Upper lobe of left lung (tissue), 6 donors: Measurements from ENCODE around the gene CLDN1. TPM values are rescaled to one million over a fixed set of nuclear protein-coding genes. Genes with fewer than 3 reads are reported as not detected.

Experiments
- ATAC-seq, 2 donors: fragments of 200-7000 bp; cut with Tn5 transposase; one replicate each; pipeline ENCODE4 v1.9.1; 2022; ENCODE audit warnings: mild to moderate bottlenecking in 2 of 2, moderate library complexity in 2 of 2; ENCODE audit not compliant: low FRiP score in 2 of 2
- DNase-seq, 2 donors: peaks; one replicate each; pipeline ENCODE4 v3.0.0-alpha.2; 2019 to 2020
- H3K27ac ChIP-seq, 4 donors: fragments of 200-600 bp; sonication (generic); one replicate each; pipeline ENCODE4 v1.5.1; 2016 to 2019
- H3K27me3 ChIP-seq, 4 donors: fragments of 200-600 bp; sonication (generic); one replicate each; pipeline ENCODE4 v1.5.1; 2017 to 2019
- H3K36me3 ChIP-seq, 4 donors: fragments of 200-600 bp; sonication (generic); one replicate each; pipeline ENCODE4 v1.5.1; 2016 to 2019
- H3K4me1 ChIP-seq, 4 donors: fragments of 200-600 bp; sonication (generic); one replicate each; pipeline ENCODE4 v1.5.1; 2018 to 2019
- H3K4me3 ChIP-seq, 4 donors: fragments of 200-600 bp; sonication (generic); one replicate each; pipeline ENCODE4 v1.5.1; 2017 to 2019; ENCODE audit warnings: mild to moderate bottlenecking in 2 of 4, moderate library complexity in 1 of 4
- H3K9me3 ChIP-seq, 4 donors: fragments of 200-600 bp; sonication (generic); one replicate each; pipeline ENCODE4 v1.5.1; 2018 to 2019
- CTCF ChIP-seq, 6 experiments: fragments of 450-650 bp in 4 of 6; fragments of 200-600 bp in 2 of 6; sonication (generic) in 2 of 6; IDR thresholded peaks; one replicate each; pipeline ENCODE4 v1.5.1; 2016 to 2019; ENCODE audit warnings: antibody characterized with exemption in 6 of 6
- EP300 ChIP-seq, 4 donors: sonication (generic); formaldehyde crosslinking; IDR thresholded peaks; one replicate each; pipeline ENCODE4 v1.5.1; 2017; ENCODE audit warnings: antibody characterized with exemption in 4 of 4, control low read depth in 2 of 4
- POLR2A ChIP-seq, 4 donors: fragments of 450-650 bp; IDR thresholded peaks; one replicate each; pipeline ENCODE4 v1.5.1; 2016 to 2017; ENCODE audit warnings: antibody characterized with exemption in 4 of 4, mild to moderate bottlenecking in 2 of 4
- POLR2AphosphoS5 ChIP-seq, 2 donors: sonication (generic); formaldehyde crosslinking; IDR thresholded peaks; one replicate each; pipeline ENCODE4 v1.5.1; 2017; ENCODE audit warnings: antibody characterized with exemption in 2 of 2
- WGBS, 2 donors: methylation state at CpG; one replicate each; pipeline ENCODE4 v1.1.5; 2017 to 2018; 5-methylcytosine and 5-hydroxymethylcytosine counted together
- total RNA-seq, 6 donors: library from RNA; depleted of rRNA in 4 of 6; stranded (reverse); fragments of >200 nt in 4 of 6; gene quantifications; one replicate each; pipeline versions ENCODE4 v1.1.0 to v1.2.1, GENCODE V29; 2016 to 2021
- donor health status: DM: no; HTN: no; CAD: no; lungs with moderate emphysema.
- donor health status: DM: no; HTN: yes; CAD: no; lungs with severe emphysema.

Gene CLDN1
- total RNA-seq, 6 donors from 2014 or later: 2.7 to 26.8 (median 11.2) TPM

- Histone ChIP-seq H3K27me3 (no peaks in the 10 kb centered on the region), H3K36me3 (no peaks in the 10 kb centered on the region), H3K9me3 (no peaks in the 10 kb centered on the region), H3K27ac (no peak overlapping the region), H3K4me1 (peaks cover 0 to 8% (median 7%) of the 10 kb centered on the region in 4 donors), H3K4me3 (no peak overlapping the region)
- TF ChIP-seq CTCF (IDR thresholded peaks at IDR 0.05): no peak
- no peak for TF ChIP-seq EP300 (IDR thresholded peaks at IDR 0.05)
- no peak for TF ChIP-seq POLR2AphosphoS5 (IDR thresholded peaks at IDR 0.05)
- TF ChIP-seq POLR2A (IDR thresholded peaks at IDR 0.05): no peak
- WGBS, 2 donors: 91 to 92% methylated on average over 5 of the region's 5 CpGs
- no peak for DNase-seq
- ATAC-seq: no peak
These were observed 15.1 kb upstream of the CLDN1 start for GRCh38 chr3:190337301-190337700.

DNA sequence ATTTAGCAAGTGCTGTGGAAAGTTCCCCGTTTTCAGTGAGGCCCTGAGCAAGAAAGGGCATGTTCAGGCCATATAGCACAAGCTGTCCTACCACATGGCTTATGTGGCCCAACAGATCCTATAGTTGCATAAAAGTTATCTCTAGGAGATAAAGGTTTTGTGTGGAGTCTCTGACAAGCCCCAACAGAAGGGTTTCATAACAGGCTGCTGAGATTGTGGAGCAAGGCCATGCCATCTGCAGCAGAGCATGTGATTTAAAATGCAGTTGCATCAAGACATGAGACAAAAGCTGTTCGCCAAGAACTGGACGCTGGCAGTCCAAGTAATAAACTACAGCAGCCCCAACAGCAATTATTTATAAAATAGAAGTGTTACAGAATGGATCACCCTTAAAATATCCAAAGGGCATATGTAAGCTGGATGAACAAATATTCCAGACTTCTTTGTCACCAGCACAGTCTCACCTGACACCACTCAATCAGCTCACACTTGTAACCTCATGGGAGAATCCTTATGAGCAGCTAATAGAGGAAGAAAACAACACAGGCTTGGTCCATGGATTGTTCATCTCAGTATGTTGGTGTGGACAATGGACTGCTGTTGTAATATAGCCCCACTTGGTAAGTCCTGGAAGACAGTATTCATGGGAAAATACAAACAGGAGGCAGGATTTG is 14.4 kb upstream of the CLDN1 start:
- WGBS, 2 donors: 76 to 77% methylated on average over 3 of the region's 3 CpGs
- Histone ChIP-seq H3K9me3 (no peaks in the 10 kb centered on the region), H3K4me1 (peaks cover 0 to 8% (median 7%) of the 10 kb centered on the region in 4 donors), H3K27me3 (no peaks in the 10 kb centered on the region), H3K27ac (no peak overlapping the region), H3K36me3 (no peaks in the 10 kb centered on the region), H3K4me3 (no peak overlapping the region)
- no peak for TF ChIP-seq EP300 (IDR thresholded peaks at IDR 0.05)
- DNase-seq: no peak
- no peak for ATAC-seq

DNA sequence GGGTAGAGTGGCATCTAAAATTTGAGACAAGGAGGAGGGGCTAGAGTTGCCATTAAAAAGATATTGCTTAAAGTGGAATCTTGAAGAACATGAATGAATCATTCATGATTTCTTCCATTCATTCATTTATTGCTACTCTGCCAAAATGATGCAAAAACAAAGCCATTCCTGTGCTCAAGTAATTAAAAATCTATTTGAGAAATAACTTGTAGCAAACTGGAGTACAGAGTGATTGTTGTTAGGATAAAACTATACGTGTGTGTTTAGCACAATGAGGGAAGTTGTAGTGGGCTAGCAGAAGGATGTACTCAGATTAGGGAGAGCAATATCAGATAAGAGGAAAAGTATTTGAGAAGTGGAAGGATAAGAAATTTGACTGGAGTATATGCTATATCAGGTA is 11.7 kb upstream of the CLDN1 start:
- H3K27me3 ChIP-seq: no peaks in the 10 kb centered on the region
- H3K27ac ChIP-seq: no peak overlapping the region
- H3K4me1 ChIP-seq: peaks cover 0 to 3% (median 2%) of the 10 kb centered on the region in 4 donors
- ATAC-seq (no peak), DNase-seq (no peak)
- no peak for TF ChIP-seq POLR2A (IDR thresholded peaks at IDR 0.05)
- TF ChIP-seq POLR2AphosphoS5 (IDR thresholded peaks at IDR 0.05): no peak
- no peak for TF ChIP-seq CTCF (IDR thresholded peaks at IDR 0.05)
- TF ChIP-seq EP300 (IDR thresholded peaks at IDR 0.05): no peak
- WGBS, 2 donors: 70 to 78% methylated on average over 1 of the region's 1 CpG
- no peaks in the 10 kb centered on the region for H3K36me3 ChIP-seq
- H3K4me3 ChIP-seq: no peak overlapping the region
- no peaks in the 10 kb centered on the region for H3K9me3 ChIP-seq

- DNase-seq: no peak
- H3K27ac ChIP-seq: no peak overlapping the region
- TF ChIP-seq POLR2A (IDR thresholded peaks at IDR 0.05): no peak
- no peak for TF ChIP-seq POLR2AphosphoS5 (IDR thresholded peaks at IDR 0.05)
- no peak for TF ChIP-seq CTCF (IDR thresholded peaks at IDR 0.05)
- no peak for TF ChIP-seq EP300 (IDR thresholded peaks at IDR 0.05)
- WGBS, 2 donors: 85 to 90% methylated on average over 3 of the region's 3 CpGs
- no peaks in the 10 kb centered on the region for H3K9me3 ChIP-seq
- no peak overlapping the region for H3K4me3 ChIP-seq
- ATAC-seq: no peak
- H3K36me3 ChIP-seq: no peaks in the 10 kb centered on the region
- H3K4me1 ChIP-seq: peaks cover 0 to 6% (median 0%) of the 10 kb centered on the region in 4 donors
- no peaks in the 10 kb centered on the region for H3K27me3 ChIP-seq
These were observed 8.9 kb upstream of the CLDN1 start for GRCh38 chr3:190330936-190331734.

DNA sequence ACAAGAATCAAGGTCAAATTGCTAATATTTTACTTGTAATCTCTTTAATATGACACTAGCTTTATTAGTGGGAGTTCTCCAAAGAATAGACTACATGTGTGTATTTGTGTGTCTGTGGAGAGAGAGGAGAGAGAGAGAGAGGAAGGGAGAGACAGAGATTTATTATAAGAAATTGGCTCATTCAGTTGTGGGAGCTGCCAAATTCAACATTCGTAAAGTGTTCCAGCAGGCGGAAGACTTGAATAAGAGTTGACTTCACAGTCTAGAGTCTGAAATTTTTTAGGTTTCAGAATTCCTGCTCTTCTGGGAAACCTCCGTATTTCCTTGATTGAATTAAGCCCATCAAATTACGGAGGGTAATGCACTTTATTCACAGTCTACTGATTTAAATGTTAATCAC is 4.7 kb upstream of the CLDN1 start:
- no peaks in the 10 kb centered on the region for H3K9me3 ChIP-seq
- no peaks in the 10 kb centered on the region for H3K27me3 ChIP-seq
- TF ChIP-seq POLR2AphosphoS5 (IDR thresholded peaks at IDR 0.05): no peak
- no peak for TF ChIP-seq CTCF (IDR thresholded peaks at IDR 0.05)
- TF ChIP-seq POLR2A (IDR thresholded peaks at IDR 0.05): no peak
- no peak for TF ChIP-seq EP300 (IDR thresholded peaks at IDR 0.05)
- no peak overlapping the region for H3K4me3 ChIP-seq
- peaks cover 2 to 23% (median 7%) of the 10 kb centered on the region in 4 donors for H3K4me1 ChIP-seq
- DNase-seq: no peak
- peak in 1 of 2 donors; percentile 38 for ATAC-seq
- 50 to 61% methylated on average over 4 of the region's 4 CpGs for WGBS, 2 donors
- H3K27ac ChIP-seq: no peak overlapping the region
- no peaks in the 10 kb centered on the region for H3K36me3 ChIP-seq
